HG03342 (cell line): ENCODE results near the gene RELCH.
A peak's percentile ranks its signal among the peaks of the same experiment; 100 is the strongest.

ENCODE experiments used
- ATAC-seq: cut with Tn5 transposase; IDR thresholded peaks from one replicate; pipeline ENCODE4 v1.9.1; 2021; ENCODE audit warnings: mild to moderate bottlenecking, moderate library complexity; ENCODE audit not compliant: unreplicated experiment

RELCH gene

GRCh38 chr18:62318228-62319180 lies 131.4 kb downstream of the RELCH start:
- no peak for ATAC-seq

- ATAC-seq = no peak
Observed at GRCh38 chr18:62321201-62321600, 134.1 kb downstream of the RELCH start.

GRCh38 chr18:62323483-62324180 lies 136.6 kb downstream of the RELCH start:
- no peak for ATAC-seq

- peak; percentile 4 for ATAC-seq
Observed at GRCh38 chr18:62324181-62324828, 137.2 kb downstream of the RELCH start.

- peak; percentile 69 for ATAC-seq
Observed at GRCh38 chr18:62324917-62325805, 138.1 kb downstream of the RELCH start, which contains the start of gene TNFRSF11A. Gene TNFRSF11A, plus strand, starts transcription at chr18:62325310. Its CDS starts 43 bp downstream, at chr18:62325353.

- ATAC-seq = no peak
Observed at GRCh38 chr18:62325806-62326645, 139.0 kb downstream of the RELCH start.

- ATAC-seq = no peak
Observed at GRCh38 chr18:62326646-62327348, 139.7 kb downstream of the RELCH start.

GRCh38 chr18:62327977-62328376 lies 140.9 kb downstream of the RELCH start:
- ATAC-seq = no peak

- ATAC-seq = no peak
Observed at GRCh38 chr18:62328586-62329525, 141.8 kb downstream of the RELCH start.

GRCh38 chr18:62329691-62330454 lies 142.8 kb downstream of the RELCH start:
- no peak for ATAC-seq

- ATAC-seq = no peak
Observed at GRCh38 chr18:62330650-62331049, 143.6 kb downstream of the RELCH start.

GRCh38 chr18:62331581-62332356 lies 144.7 kb downstream of the RELCH start:
- no peak for ATAC-seq

GRCh38 chr18:62332431-62332830 lies 145.4 kb downstream of the RELCH start:
- ATAC-seq = no peak

GRCh38 chr18:62332964-62333695 lies 146.1 kb downstream of the RELCH start:
- no peak for ATAC-seq

GRCh38 chr18:62334120-62334519 lies 147.1 kb downstream of the RELCH start:
- ATAC-seq = no peak

GRCh38 chr18:62335494-62335893 lies 148.4 kb downstream of the RELCH start:
- no peak for ATAC-seq
